Mesothelial cell of epicardium (in vitro differentiated cells): ENCODE measurements around the gene DHFR. TPM values are rescaled to one million over a fixed set of nuclear protein-coding genes. Genes with fewer than 3 reads are reported as not detected.

ENCODE experiments used
- DNase-seq, 2 experiments: peaks; one replicate each; pipeline ENCODE4 v3.0.0; 2021; ENCODE audit warnings: low spot score in 2 of 2; ENCODE audit not compliant: unreplicated experiment in 2 of 2
- H3K27ac Mint-ChIP-seq: 2 replicates; pipeline ENCODE4 v1.8.0; 2021; ENCODE audit warnings: mixed read lengths
- H3K27me3 Mint-ChIP-seq: 2 replicates; pipeline ENCODE4 v1.8.0; 2021; ENCODE audit warnings: low read depth, mixed read lengths
- H3K36me3 Mint-ChIP-seq: 2 replicates; pipeline ENCODE4 v1.8.0; 2021; ENCODE audit warnings: mixed read lengths
- H3K4me1 Mint-ChIP-seq: 2 replicates; pipeline ENCODE4 v1.8.0; 2021; ENCODE audit warnings: mixed read lengths
- H3K4me3 Mint-ChIP-seq: 2 replicates; pipeline ENCODE4 v1.8.0; 2021; ENCODE audit warnings: mild to moderate bottlenecking, moderate library complexity, mixed read lengths
- H3K9me3 Mint-ChIP-seq: 2 replicates; pipeline ENCODE4 v1.8.0; 2021; ENCODE audit warnings: mixed read lengths
- CTCF ChIP-seq: fragments of 200-600 bp; sonication (generic); IDR thresholded peaks from one replicate; pipeline ENCODE4 v1.5.0; 2021; ENCODE audit warnings: antibody characterized with exemption; ENCODE audit not compliant: unreplicated experiment
- total RNA-seq: library from RNA; stranded (reverse); gene quantifications from 3 replicates; pipeline ENCODE4 v1.2.1, GENCODE V29; 2021

The DHFR gene
- total RNA-seq, 1 donor from 2014 or later, result 30.9 TPM

GRCh38 chr5:80615266-80615914, 39.4 kb downstream of the DHFR start:
- Mint-ChIP-seq H3K4me3 (no peak overlapping the region), H3K36me3 (no peaks in the 10 kb centered on the region), H3K27me3 (no peaks in the 10 kb centered on the region), H3K27ac (no peak overlapping the region), H3K9me3 (peaks cover 5% of the 10 kb centered on the region), H3K4me1 (peaks cover 14% of the 10 kb centered on the region)
- DNase-seq, result no peak
- TF ChIP-seq CTCF, result no peak

- Mint-ChIP-seq H3K4me1 (peaks cover 4% of the 10 kb centered on the region), H3K27me3 (no peaks in the 10 kb centered on the region), H3K4me3 (no peak overlapping the region), H3K9me3 (peaks cover 10% of the 10 kb centered on the region), H3K27ac (no peak overlapping the region), H3K36me3 (peaks cover 2% of the 10 kb centered on the region)
- DNase-seq, result no peak
- TF ChIP-seq CTCF, result no peak
Measured at GRCh38 chr5:80609692-80610091, 45.1 kb downstream of the DHFR start.

- peaks cover 10% of the 10 kb centered on the region for H3K9me3 Mint-ChIP-seq
- no peak overlapping the region for H3K4me3 Mint-ChIP-seq
- H3K27ac Mint-ChIP-seq, result no peak overlapping the region
- peaks cover 4% of the 10 kb centered on the region for H3K4me1 Mint-ChIP-seq
- H3K27me3 Mint-ChIP-seq, result no peaks in the 10 kb centered on the region
- DNase-seq, result no peak
- TF ChIP-seq CTCF, result no peak
- peaks cover 2% of the 10 kb centered on the region for H3K36me3 Mint-ChIP-seq
Measured at GRCh38 chr5:80608731-80609130, 46.1 kb downstream of the DHFR start.

GRCh38 chr5:80607832-80608231, 47.0 kb downstream of the DHFR start:
- Mint-ChIP-seq H3K27ac (no peak overlapping the region), H3K36me3 (peaks cover 2% of the 10 kb centered on the region), H3K9me3 (peaks cover 10% of the 10 kb centered on the region), H3K4me3 (no peak overlapping the region), H3K27me3 (no peaks in the 10 kb centered on the region), H3K4me1 (peaks cover 4% of the 10 kb centered on the region)
- DNase-seq, result no peak
- TF ChIP-seq CTCF, result no peak

- no peak overlapping the region for H3K4me3 Mint-ChIP-seq
- no peak for TF ChIP-seq CTCF
- H3K9me3 Mint-ChIP-seq, result peaks cover 10% of the 10 kb centered on the region
- peaks cover 2% of the 10 kb centered on the region for H3K36me3 Mint-ChIP-seq
- no peak for DNase-seq
- H3K27me3 Mint-ChIP-seq, result no peaks in the 10 kb centered on the region
- no peak overlapping the region for H3K27ac Mint-ChIP-seq
- H3K4me1 Mint-ChIP-seq, result peaks cover 4% of the 10 kb centered on the region
Measured at GRCh38 chr5:80607343-80607742, 47.4 kb downstream of the DHFR start.
